ENCODE data around the gene DPP10.

DPP10 gene

GRCh38 chr2:115374981-115375380 lies 932.5 kb downstream of the DPP10 start:
- Histone ChIP-seq H2AFZ (ENCODE audit: low read depth, low read length) (no peak overlapping the region), H3K27ac (ENCODE audit: low read length) (no peak overlapping the region), H3K27me3 (ENCODE audit: insufficient read depth, low read length, poor library complexity) (no peaks in the 10 kb centered on the region), H3K9ac (ENCODE audit: low read depth, low read length) (no peak overlapping the region), H3K4me1 (ENCODE audit: insufficient read depth, low read length) (no peaks in the 10 kb centered on the region), H3K4me2 (ENCODE audit: insufficient read depth, low read length) (no peak overlapping the region), H3K4me3 (ENCODE audit: low read depth in 1 of 2, low read length in 2 of 2) (no peak overlapping the region), H3K9me3 (ENCODE audit: insufficient read depth, low read length, severe bottlenecking) (peaks cover 24% of the 10 kb centered on the region), H3K36me3 (ENCODE audit: insufficient read depth, low read length) (no peaks in the 10 kb centered on the region), H3K79me2 (ENCODE audit: insufficient read depth, low read length) (no peaks in the 10 kb centered on the region), H4K20me1 (ENCODE audit: insufficient read depth, low read length) (no peaks in the 10 kb centered on the region)
- TF ChIP-seq CTCF (IDR thresholded peaks at IDR 0.05; ENCODE audit: borderline replicate concordance, extremely low read depth, low read length, poor library complexity, severe bottlenecking) (no peak), EZH2 (IDR thresholded peaks at IDR 0.05; ENCODE audit: borderline replicate concordance, low read depth, low read length, severe bottlenecking) (no peak)
- ATAC-seq (ENCODE audit: insufficient read depth, low read depth), result no peak
- DNase-seq, result no peak

GRCh38 chr2:115384399-115384798 lies 942.0 kb downstream of the DPP10 start:
- H3K27ac ChIP-seq (ENCODE audit: low read length), result no peak overlapping the region
- H3K9ac ChIP-seq (ENCODE audit: low read depth, low read length), result no peak overlapping the region
- H4K20me1 ChIP-seq (ENCODE audit: insufficient read depth, low read length), result no peaks in the 10 kb centered on the region
- no peak for TF ChIP-seq EZH2 (IDR thresholded peaks at IDR 0.05; ENCODE audit: borderline replicate concordance, low read depth, low read length, severe bottlenecking)
- TF ChIP-seq CTCF (IDR thresholded peaks at IDR 0.05; ENCODE audit: borderline replicate concordance, extremely low read depth, low read length, poor library complexity, severe bottlenecking), result no peak
- H2AFZ ChIP-seq (ENCODE audit: low read depth, low read length), result no peak overlapping the region
- H3K4me3 ChIP-seq (ENCODE audit: low read depth in 1 of 2, low read length in 2 of 2), result no peak overlapping the region
- H3K36me3 ChIP-seq (ENCODE audit: insufficient read depth, low read length), result no peaks in the 10 kb centered on the region
- ATAC-seq (ENCODE audit: insufficient read depth, low read depth), result no peak
- no peaks in the 10 kb centered on the region for H3K4me1 ChIP-seq (ENCODE audit: insufficient read depth, low read length)
- no peak for DNase-seq
- H3K27me3 ChIP-seq (ENCODE audit: insufficient read depth, low read length, poor library complexity), result no peaks in the 10 kb centered on the region
- H3K9me3 ChIP-seq (ENCODE audit: insufficient read depth, low read length, severe bottlenecking), result no peaks in the 10 kb centered on the region
- H3K4me2 ChIP-seq (ENCODE audit: insufficient read depth, low read length), result no peak overlapping the region
- no peaks in the 10 kb centered on the region for H3K79me2 ChIP-seq (ENCODE audit: insufficient read depth, low read length)

GRCh38 chr2:115386465-115386864 lies 944.0 kb downstream of the DPP10 start:
- ATAC-seq (ENCODE audit: insufficient read depth, low read depth), result no peak
- H2AFZ ChIP-seq (ENCODE audit: low read depth, low read length), result no peak overlapping the region
- no peak for TF ChIP-seq CTCF (IDR thresholded peaks at IDR 0.05; ENCODE audit: borderline replicate concordance, extremely low read depth, low read length, poor library complexity, severe bottlenecking)
- no peak for TF ChIP-seq EZH2 (IDR thresholded peaks at IDR 0.05; ENCODE audit: borderline replicate concordance, low read depth, low read length, severe bottlenecking)

GRCh38 chr2:115389024-115389423 lies 946.6 kb downstream of the DPP10 start:
- ATAC-seq (ENCODE audit: insufficient read depth, low read depth) (no peak), DNase-seq (no peak)
- Histone ChIP-seq H3K4me2 (ENCODE audit: insufficient read depth, low read length) (no peak overlapping the region), H3K27me3 (ENCODE audit: insufficient read depth, low read length, poor library complexity) (no peaks in the 10 kb centered on the region), H3K79me2 (ENCODE audit: insufficient read depth, low read length) (no peaks in the 10 kb centered on the region), H3K4me3 (ENCODE audit: low read depth in 1 of 2, low read length in 2 of 2) (no peak overlapping the region), H2AFZ (ENCODE audit: low read depth, low read length) (no peak overlapping the region), H3K9me3 (ENCODE audit: insufficient read depth, low read length, severe bottlenecking) (no peaks in the 10 kb centered on the region), H3K4me1 (ENCODE audit: insufficient read depth, low read length) (no peaks in the 10 kb centered on the region), H3K27ac (ENCODE audit: low read length) (no peak overlapping the region), H3K36me3 (ENCODE audit: insufficient read depth, low read length) (no peaks in the 10 kb centered on the region), H3K9ac (ENCODE audit: low read depth, low read length) (no peak overlapping the region), H4K20me1 (ENCODE audit: insufficient read depth, low read length) (no peaks in the 10 kb centered on the region)
- TF ChIP-seq EZH2 (IDR thresholded peaks at IDR 0.05; ENCODE audit: borderline replicate concordance, low read depth, low read length, severe bottlenecking), result no peak

More at GRCh38 chr2:115386465-115386864, 944.0 kb downstream of the DPP10 start:
- no peaks in the 10 kb centered on the region for H3K27me3 ChIP-seq (ENCODE audit: insufficient read depth, low read length, poor library complexity)
- no peaks in the 10 kb centered on the region for H3K4me1 ChIP-seq (ENCODE audit: insufficient read depth, low read length)
- H3K36me3 ChIP-seq (ENCODE audit: insufficient read depth, low read length), result no peaks in the 10 kb centered on the region
- DNase-seq, result no peak
- no peaks in the 10 kb centered on the region for H4K20me1 ChIP-seq (ENCODE audit: insufficient read depth, low read length)
- no peak overlapping the region for H3K27ac ChIP-seq (ENCODE audit: low read length)
- no peak overlapping the region for H3K9ac ChIP-seq (ENCODE audit: low read depth, low read length)
- no peak overlapping the region for H3K4me2 ChIP-seq (ENCODE audit: insufficient read depth, low read length)
- no peak overlapping the region for H3K4me3 ChIP-seq (ENCODE audit: low read depth in 1 of 2, low read length in 2 of 2)
- no peaks in the 10 kb centered on the region for H3K9me3 ChIP-seq (ENCODE audit: insufficient read depth, low read length, severe bottlenecking)
- no peaks in the 10 kb centered on the region for H3K79me2 ChIP-seq (ENCODE audit: insufficient read depth, low read length)

All from DND-41 (cell line).